NCI-H524 (cell line): Measurements from ENCODE around the gene GBX2.

Experiments
- DNase-seq, 2 experiments: peaks; one replicate each; lab custom pipeline; 2025; lab: John Stamatoyannopoulos, UW

GBX2 gene

GRCh38 chr2:236168110-236169080, at the start of gene GBX2:
GBX2 (minus strand) TSS chr2:236168386; CDS start chr2:236167971, 415 bp downstream.
- DNase-seq: peak; percentile 40 to 83

- no peak for DNase-seq
Observed at GRCh38 chr2:236217926-236218325, 49.7 kb upstream of the GBX2 start.

- no peak for DNase-seq
Observed at GRCh38 chr2:236216711-236217110, 48.5 kb upstream of the GBX2 start.

- DNase-seq: no peak
Observed at GRCh38 chr2:236215761-236216333, 47.7 kb upstream of the GBX2 start.

- no peak for DNase-seq
Observed at GRCh38 chr2:236215196-236215595, 47.0 kb upstream of the GBX2 start.

GRCh38 chr2:236214376-236214995, 46.3 kb upstream of the GBX2 start:
- no peak for DNase-seq

- DNase-seq: no peak
Observed at GRCh38 chr2:236211296-236211695, 43.1 kb upstream of the GBX2 start.

GRCh38 chr2:236210536-236210935, 42.4 kb upstream of the GBX2 start:
- DNase-seq: no peak

GRCh38 chr2:236209996-236210395, 41.8 kb upstream of the GBX2 start:
- no peak for DNase-seq

- no peak for DNase-seq
Observed at GRCh38 chr2:236209535-236209934, 41.3 kb upstream of the GBX2 start.

GRCh38 chr2:236208019-236208926, 40.1 kb upstream of the GBX2 start:
- no peak for DNase-seq

- DNase-seq: no peak
Observed at GRCh38 chr2:236207472-236207871, 39.3 kb upstream of the GBX2 start.

GRCh38 chr2:236205867-236206645, 37.9 kb upstream of the GBX2 start:
- DNase-seq: no peak

- peak in 1 of 2 experiments; percentile 29 for DNase-seq
Observed at GRCh38 chr2:236204953-236205352, 36.8 kb upstream of the GBX2 start.

- no peak for DNase-seq
Observed at GRCh38 chr2:236200378-236200777, 32.2 kb upstream of the GBX2 start.

GRCh38 chr2:236196366-236196765, 28.2 kb upstream of the GBX2 start:
- DNase-seq: no peak

- DNase-seq: no peak
Observed at GRCh38 chr2:236195726-236196125, 27.5 kb upstream of the GBX2 start.

GRCh38 chr2:236194786-236195185, 26.6 kb upstream of the GBX2 start:
- no peak for DNase-seq

- no peak for DNase-seq
Observed at GRCh38 chr2:236193026-236193425, 24.8 kb upstream of the GBX2 start.

GRCh38 chr2:236190674-236191073, 22.5 kb upstream of the GBX2 start:
- no peak for DNase-seq

- no peak for DNase-seq
Observed at GRCh38 chr2:236184701-236185100, 16.5 kb upstream of the GBX2 start.
